Endodermal cell (in vitro differentiated cells): Measurements from ENCODE around the gene SH3BP5. TPM values are rescaled to one million over a fixed set of nuclear protein-coding genes. Genes with fewer than 3 reads are reported as not detected.

Experiments used
- DNase-seq: peaks from one replicate; pipeline ENCODE4 v3.0.0-alpha.2; 2017
- H3K27ac ChIP-seq: 2 replicates; pipeline ENCODE4 v1.5.1; 2013; ENCODE audit warnings: mild to moderate bottlenecking, low read depth, low read length, moderate library complexity
- H3K27me3 ChIP-seq: 2 replicates; pipeline ENCODE4 v1.6.1; 2013; ENCODE audit warnings: mild to moderate bottlenecking, low read length, moderate library complexity; ENCODE audit not compliant: insufficient read depth, control insufficient read depth, poor library complexity, severe bottlenecking
- H3K36me3 ChIP-seq: 2 replicates; pipeline ENCODE4 v1.7.0; 2013; ENCODE audit warnings: mild to moderate bottlenecking, low read length, moderate library complexity; ENCODE audit not compliant: control insufficient read depth, insufficient read depth
- H3K4me1 ChIP-seq: one replicate; pipeline ENCODE4 v1.7.0; 2013; ENCODE audit warnings: low read length; ENCODE audit not compliant: control insufficient read depth, insufficient read depth
- H3K4me3 ChIP-seq: 2 replicates; pipeline ENCODE4 v1.5.1; 2013; ENCODE audit warnings: mild to moderate bottlenecking, low read length, moderate library complexity
- H3K9ac ChIP-seq: 2 replicates; pipeline ENCODE4 v1.6.1; 2013; ENCODE audit warnings: mild to moderate bottlenecking, low read length, moderate library complexity; ENCODE audit not compliant: poor library complexity, severe bottlenecking; ENCODE audit errors: extremely low read depth
- H3K9me3 ChIP-seq: 2 replicates; pipeline ENCODE4 v1.6.1; 2013; ENCODE audit warnings: mild to moderate bottlenecking, low read length, moderate library complexity; ENCODE audit not compliant: control insufficient read depth
- H3K27ac Mint-ChIP-seq: 2 replicates; pipeline ENCODE4 v1.8.0; 2020; ENCODE audit warnings: mixed read lengths
- H3K27me3 Mint-ChIP-seq: 2 replicates; pipeline ENCODE4 v1.8.0; 2021; ENCODE audit warnings: mild to moderate bottlenecking, mixed read lengths; ENCODE audit not compliant: insufficient read depth
- H3K36me3 Mint-ChIP-seq: 2 replicates; pipeline ENCODE4 v1.8.0; 2020; ENCODE audit warnings: low read depth, mixed read lengths
- H3K4me1 Mint-ChIP-seq: 2 replicates; pipeline ENCODE4 v1.8.0; 2020; ENCODE audit warnings: mixed read lengths
- H3K4me3 Mint-ChIP-seq: 2 replicates; pipeline ENCODE4 v1.8.0; 2020; ENCODE audit warnings: mild to moderate bottlenecking, moderate library complexity, mixed read lengths
- H3K9me3 Mint-ChIP-seq: 2 replicates; pipeline ENCODE4 v1.8.0; 2020; ENCODE audit warnings: mild to moderate bottlenecking, mixed read lengths
- WGBS, 2 experiments: methylation state at CpG; one replicate each; pipeline versions ENCODE4 v1.1.5 to v1.1.7; 2013; ENCODE audit warnings: missing lambda C conversion rate in 2 of 2, mixed read lengths in 1 of 2; ENCODE audit not compliant: insufficient coverage in 1 of 2, insufficient read length in 1 of 2; 5-methylcytosine and 5-hydroxymethylcytosine counted together
- total RNA-seq, 2 donors: library from RNA; stranded (reverse); fragmentation: NEBNext Ultra II Directional in 1 of 2; extraction: Animal tissue kit (Norgen Biotek cat#: 25700) in 1 of 2; gene quantifications; 2 replicates in 1 of 2; 3 replicates in 1 of 2; pipeline ENCODE4 v1.2.1, GENCODE V29; 2021
- TF ChIP-seq, protein P1 (sequence below): fragments of 200-600 bp; sonication (generic); conservative IDR thresholded peaks from 2 replicates; pipeline ENCODE4 v1.5.0; 2021; ENCODE audit warnings: antibody characterized with exemption, mild to moderate bottlenecking

SH3BP5 gene
- total RNA-seq, 2 donors from 2014 or later: 25.8 to 30.3 TPM

GRCh38 chr3:15217841-15218267, 114.5 kb downstream of the SH3BP5 start:
- H3K9me3 Mint-ChIP-seq: no peaks in the 10 kb centered on the region
- H3K27ac Mint-ChIP-seq: no peak overlapping the region
- H3K4me1 Mint-ChIP-seq: no peaks in the 10 kb centered on the region
- no peaks in the 10 kb centered on the region for H3K27me3 Mint-ChIP-seq
- Histone ChIP-seq H3K4me1 (no peaks in the 10 kb centered on the region), H3K27ac (no peak overlapping the region), H3K36me3 (peaks cover 85% of the 10 kb centered on the region), H3K27me3 (no peaks in the 10 kb centered on the region), H3K9me3 (no peaks in the 10 kb centered on the region), H3K9ac (no peak overlapping the region), H3K4me3 (no peak overlapping the region)
- DNase-seq: no peak
- WGBS, 2 experiments: 94% methylated on average over 2 of the region's 2 CpGs; no CpG with 5 or more reads in 1 of the 2 experiments
- no peak overlapping the region for H3K4me3 Mint-ChIP-seq
- TF ChIP-seq, protein P1, sequence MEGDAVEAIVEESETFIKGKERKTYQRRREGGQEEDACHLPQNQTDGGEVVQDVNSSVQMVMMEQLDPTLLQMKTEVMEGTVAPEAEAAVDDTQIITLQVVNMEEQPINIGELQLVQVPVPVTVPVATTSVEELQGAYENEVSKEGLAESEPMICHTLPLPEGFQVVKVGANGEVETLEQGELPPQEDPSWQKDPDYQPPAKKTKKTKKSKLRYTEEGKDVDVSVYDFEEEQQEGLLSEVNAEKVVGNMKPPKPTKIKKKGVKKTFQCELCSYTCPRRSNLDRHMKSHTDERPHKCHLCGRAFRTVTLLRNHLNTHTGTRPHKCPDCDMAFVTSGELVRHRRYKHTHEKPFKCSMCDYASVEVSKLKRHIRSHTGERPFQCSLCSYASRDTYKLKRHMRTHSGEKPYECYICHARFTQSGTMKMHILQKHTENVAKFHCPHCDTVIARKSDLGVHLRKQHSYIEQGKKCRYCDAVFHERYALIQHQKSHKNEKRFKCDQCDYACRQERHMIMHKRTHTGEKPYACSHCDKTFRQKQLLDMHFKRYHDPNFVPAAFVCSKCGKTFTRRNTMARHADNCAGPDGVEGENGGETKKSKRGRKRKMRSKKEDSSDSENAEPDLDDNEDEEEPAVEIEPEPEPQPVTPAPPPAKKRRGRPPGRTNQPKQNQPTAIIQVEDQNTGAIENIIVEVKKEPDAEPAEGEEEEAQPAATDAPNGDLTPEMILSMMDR: no peak
- peaks cover 64% of the 10 kb centered on the region for H3K36me3 Mint-ChIP-seq

DNA sequence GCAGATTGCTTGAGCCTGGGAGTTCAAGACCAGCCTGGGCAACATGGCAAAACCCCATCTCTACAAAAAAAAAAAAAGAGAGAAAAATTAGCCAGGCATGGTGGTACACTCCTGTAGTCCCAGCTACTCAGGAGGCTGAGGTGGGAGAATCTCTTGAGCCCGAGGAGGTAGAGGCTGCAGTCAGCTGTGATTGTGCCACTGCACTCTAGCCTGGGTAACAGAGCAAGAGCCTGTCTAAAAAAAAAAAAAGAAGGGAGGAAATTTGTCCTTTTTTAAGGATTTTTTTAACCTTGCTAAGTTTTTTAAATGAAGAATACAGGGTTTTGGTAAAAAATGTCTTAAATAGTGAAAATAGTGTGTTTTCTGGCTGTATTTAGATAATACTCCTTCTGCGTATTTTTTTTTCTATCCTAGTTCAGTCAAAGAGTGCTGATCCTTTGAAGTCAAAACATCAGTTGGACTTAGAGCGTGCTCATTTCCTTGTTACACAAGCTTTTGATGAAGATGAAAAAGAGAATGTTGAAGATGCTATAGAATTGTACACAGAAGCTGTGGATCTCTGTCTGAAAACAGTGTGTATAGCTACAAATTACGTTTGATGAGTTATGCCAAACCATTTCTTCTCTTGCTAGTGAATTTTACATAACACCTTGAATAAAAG, 115.2 kb downstream of the SH3BP5 start:
- peaks cover 66% of the 10 kb centered on the region for H3K36me3 Mint-ChIP-seq
- no peaks in the 10 kb centered on the region for H3K4me1 Mint-ChIP-seq
- no peak overlapping the region for H3K9ac ChIP-seq

GRCh38 chr3:15216501-15216900, 115.9 kb downstream of the SH3BP5 start:
- no peaks in the 10 kb centered on the region for H3K27me3 ChIP-seq
- H3K9me3 Mint-ChIP-seq: no peaks in the 10 kb centered on the region
- no peak overlapping the region for H3K9ac ChIP-seq
- no peak overlapping the region for H3K4me3 ChIP-seq
- peaks cover 67% of the 10 kb centered on the region for H3K36me3 Mint-ChIP-seq
- H3K27ac Mint-ChIP-seq: no peak overlapping the region
- no peak overlapping the region for H3K27ac ChIP-seq
- no peaks in the 10 kb centered on the region for H3K9me3 ChIP-seq
- no peaks in the 10 kb centered on the region for H3K27me3 Mint-ChIP-seq
- peaks cover 84% of the 10 kb centered on the region for H3K36me3 ChIP-seq
- H3K4me1 ChIP-seq: no peaks in the 10 kb centered on the region
- TF ChIP-seq, protein P1: no peak
- no CpG with 5 or more reads among the region's 1 CpG for WGBS, 2 experiments
- no peak for DNase-seq
- no peaks in the 10 kb centered on the region for H3K4me1 Mint-ChIP-seq
- no peak overlapping the region for H3K4me3 Mint-ChIP-seq

More for the DNA sequence above, 115.2 kb downstream of the SH3BP5 start:
- no peaks in the 10 kb centered on the region for H3K27me3 Mint-ChIP-seq
- peaks cover 85% of the 10 kb centered on the region for H3K36me3 ChIP-seq
- no peak overlapping the region for H3K4me3 Mint-ChIP-seq
- H3K27ac ChIP-seq: no peak overlapping the region
- TF ChIP-seq, protein P1: no peak
- H3K4me3 ChIP-seq: no peak overlapping the region
- H3K27me3 ChIP-seq: no peaks in the 10 kb centered on the region
- no peak for DNase-seq
- no peaks in the 10 kb centered on the region for H3K9me3 ChIP-seq
- H3K9me3 Mint-ChIP-seq: no peaks in the 10 kb centered on the region
- no peaks in the 10 kb centered on the region for H3K4me1 ChIP-seq
- no peak overlapping the region for H3K27ac Mint-ChIP-seq
- WGBS, 2 experiments: 91 to 100% methylated on average over 1 to 4 of the region's 4 CpGs
